ENCODE results near the gene MGAT5. TPM values are rescaled to one million over a fixed set of nuclear protein-coding genes. Genes with fewer than 3 reads are reported as not detected.

MGAT5 gene
- total RNA-seq, 1 experiment from 2014 or later, result 11.5 TPM

DNA sequence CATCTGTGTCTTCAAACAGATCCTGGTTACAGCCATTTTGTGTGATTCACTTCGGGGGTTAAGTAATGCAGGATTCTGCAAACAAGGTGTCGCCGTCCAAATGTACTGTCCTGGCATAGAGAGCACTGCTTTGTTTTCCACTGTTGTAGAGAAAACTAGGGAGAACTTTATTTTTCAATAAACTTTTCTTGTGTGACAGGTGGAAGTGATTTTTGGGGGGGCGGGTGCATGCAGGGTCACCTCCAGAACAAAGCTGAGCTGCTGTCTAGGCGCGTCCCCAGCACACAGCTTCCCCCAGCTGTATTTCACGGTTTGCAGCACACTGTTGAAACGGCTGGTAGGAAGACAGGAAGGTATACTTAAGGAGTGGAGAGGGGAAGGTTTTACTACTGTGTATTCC lies 200.6 kb downstream of the MGAT5 start:
- no peak overlapping the region for H3K4me3 ChIP-seq
- no peak for DNase-seq

GRCh38 chr2:134454931-134455330 lies 201.1 kb downstream of the MGAT5 start:
- no peaks in the 10 kb centered on the region for H3K36me3 ChIP-seq
- DNase-seq, result no peak
- no peak overlapping the region for H3K4me3 ChIP-seq
- no peaks in the 10 kb centered on the region for H3K9me3 ChIP-seq
- no peaks in the 10 kb centered on the region for H3K27me3 ChIP-seq

More for the DNA sequence above, 200.6 kb downstream of the MGAT5 start:
- H3K9me3 ChIP-seq, result no peaks in the 10 kb centered on the region
- no peaks in the 10 kb centered on the region for H3K36me3 ChIP-seq
- H3K27me3 ChIP-seq, result no peaks in the 10 kb centered on the region

DNA sequence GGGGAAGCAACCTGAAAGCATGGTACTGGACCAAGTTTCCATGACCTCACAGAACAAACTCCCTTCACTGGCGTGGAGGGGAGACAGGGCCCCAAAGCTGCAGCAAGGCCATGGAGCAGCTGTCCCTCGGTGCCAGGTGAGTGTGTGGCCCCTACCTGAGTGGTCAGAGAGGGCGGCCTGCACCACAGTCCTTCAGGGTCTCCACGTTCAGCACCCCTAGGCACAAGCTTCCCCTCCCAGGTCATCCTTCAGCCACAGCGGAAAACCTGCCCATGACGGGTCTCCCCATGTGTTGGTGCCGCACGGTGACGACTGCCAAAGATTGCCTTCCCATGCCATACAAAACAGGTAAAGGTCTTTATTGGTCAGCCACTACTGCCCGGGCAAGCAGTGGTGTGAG lies 201.6 kb downstream of the MGAT5 start:
- Histone ChIP-seq H3K36me3 (no peaks in the 10 kb centered on the region), H3K9me3 (no peaks in the 10 kb centered on the region), H3K27me3 (no peaks in the 10 kb centered on the region), H3K4me3 (no peak overlapping the region)
- DNase-seq, result no peak

- no peak for DNase-seq
- Histone ChIP-seq H3K27me3 (no peaks in the 10 kb centered on the region), H3K9me3 (no peaks in the 10 kb centered on the region)
Observed at GRCh38 chr2:134457353-134457752, 203.5 kb downstream of the MGAT5 start.

GRCh38 chr2:134457765-134458472 lies 204.0 kb downstream of the MGAT5 start:
- no peaks in the 10 kb centered on the region for H3K27me3 ChIP-seq
- no peak for DNase-seq
- H3K4me3 ChIP-seq, result no peak overlapping the region
- no peaks in the 10 kb centered on the region for H3K36me3 ChIP-seq
- no peaks in the 10 kb centered on the region for H3K9me3 ChIP-seq

More at GRCh38 chr2:134457353-134457752, 203.5 kb downstream of the MGAT5 start:
- Histone ChIP-seq H3K36me3 (no peaks in the 10 kb centered on the region), H3K4me3 (no peak overlapping the region)

- Histone ChIP-seq H3K4me3 (no peak overlapping the region), H3K36me3 (no peaks in the 10 kb centered on the region), H3K9me3 (no peaks in the 10 kb centered on the region), H3K27me3 (no peaks in the 10 kb centered on the region)
- DNase-seq, result no peak
Observed at GRCh38 chr2:134458473-134458853, 204.6 kb downstream of the MGAT5 start.

GRCh38 chr2:134458950-134459349 lies 205.1 kb downstream of the MGAT5 start:
- Histone ChIP-seq H3K27me3 (no peaks in the 10 kb centered on the region), H3K9me3 (no peaks in the 10 kb centered on the region), H3K36me3 (no peaks in the 10 kb centered on the region), H3K4me3 (no peak overlapping the region)
- no peak for DNase-seq

DNA sequence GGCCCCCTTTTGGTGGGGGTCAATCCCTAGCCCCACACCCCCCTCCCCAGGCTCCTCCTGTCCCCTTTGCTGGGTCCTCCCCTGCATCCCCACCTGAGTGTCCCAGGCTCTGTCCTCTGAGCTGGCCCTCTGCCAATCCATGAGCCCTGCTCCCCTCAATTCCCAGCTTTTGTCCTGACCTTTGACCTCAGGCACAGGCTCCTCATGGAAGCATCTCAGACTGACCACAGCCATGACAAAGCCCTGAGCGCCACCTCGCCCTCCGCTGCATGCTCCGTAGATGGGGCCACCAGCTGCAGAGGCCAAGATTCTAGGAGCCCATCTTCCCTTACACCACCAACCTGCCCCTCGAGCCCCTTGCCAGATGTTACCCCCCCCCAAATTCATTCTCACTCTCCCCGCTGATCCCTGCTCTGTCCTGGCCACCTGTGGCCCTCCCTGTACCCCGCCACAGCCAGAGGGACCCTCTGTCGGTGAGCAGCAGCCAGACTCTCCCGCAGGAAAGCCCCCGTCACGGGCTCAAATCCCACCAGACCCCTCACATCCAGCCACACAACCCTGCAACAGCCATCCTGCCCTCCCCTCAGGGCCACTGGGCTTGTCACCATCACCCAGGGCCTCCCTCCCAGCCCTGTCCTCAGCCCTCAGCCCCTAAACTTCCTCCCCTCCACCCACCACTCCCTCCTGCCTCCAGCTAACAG lies 206.0 kb downstream of the MGAT5 start:
- Histone ChIP-seq H3K4me3 (no peak overlapping the region), H3K36me3 (no peaks in the 10 kb centered on the region)

GRCh38 chr2:134460583-134460998 lies 206.7 kb downstream of the MGAT5 start:
- H3K9me3 ChIP-seq, result no peaks in the 10 kb centered on the region
- no peaks in the 10 kb centered on the region for H3K27me3 ChIP-seq
- H3K4me3 ChIP-seq, result no peak overlapping the region
- peak; percentile 26 for DNase-seq
- H3K36me3 ChIP-seq, result no peaks in the 10 kb centered on the region

More for the DNA sequence above, 206.0 kb downstream of the MGAT5 start:
- DNase-seq, result no peak
- Histone ChIP-seq H3K27me3 (no peaks in the 10 kb centered on the region), H3K9me3 (no peaks in the 10 kb centered on the region)

- Histone ChIP-seq H3K27me3 (no peaks in the 10 kb centered on the region), H3K4me3 (no peak overlapping the region), H3K9me3 (no peaks in the 10 kb centered on the region), H3K36me3 (no peaks in the 10 kb centered on the region)
- DNase-seq, result no peak
Observed at GRCh38 chr2:134461511-134461910, 207.6 kb downstream of the MGAT5 start.

GRCh38 chr2:134462275-134462674 lies 208.4 kb downstream of the MGAT5 start:
- Histone ChIP-seq H3K36me3 (no peaks in the 10 kb centered on the region), H3K4me3 (no peak overlapping the region), H3K9me3 (no peaks in the 10 kb centered on the region), H3K27me3 (no peaks in the 10 kb centered on the region)
- no peak for DNase-seq

DNA sequence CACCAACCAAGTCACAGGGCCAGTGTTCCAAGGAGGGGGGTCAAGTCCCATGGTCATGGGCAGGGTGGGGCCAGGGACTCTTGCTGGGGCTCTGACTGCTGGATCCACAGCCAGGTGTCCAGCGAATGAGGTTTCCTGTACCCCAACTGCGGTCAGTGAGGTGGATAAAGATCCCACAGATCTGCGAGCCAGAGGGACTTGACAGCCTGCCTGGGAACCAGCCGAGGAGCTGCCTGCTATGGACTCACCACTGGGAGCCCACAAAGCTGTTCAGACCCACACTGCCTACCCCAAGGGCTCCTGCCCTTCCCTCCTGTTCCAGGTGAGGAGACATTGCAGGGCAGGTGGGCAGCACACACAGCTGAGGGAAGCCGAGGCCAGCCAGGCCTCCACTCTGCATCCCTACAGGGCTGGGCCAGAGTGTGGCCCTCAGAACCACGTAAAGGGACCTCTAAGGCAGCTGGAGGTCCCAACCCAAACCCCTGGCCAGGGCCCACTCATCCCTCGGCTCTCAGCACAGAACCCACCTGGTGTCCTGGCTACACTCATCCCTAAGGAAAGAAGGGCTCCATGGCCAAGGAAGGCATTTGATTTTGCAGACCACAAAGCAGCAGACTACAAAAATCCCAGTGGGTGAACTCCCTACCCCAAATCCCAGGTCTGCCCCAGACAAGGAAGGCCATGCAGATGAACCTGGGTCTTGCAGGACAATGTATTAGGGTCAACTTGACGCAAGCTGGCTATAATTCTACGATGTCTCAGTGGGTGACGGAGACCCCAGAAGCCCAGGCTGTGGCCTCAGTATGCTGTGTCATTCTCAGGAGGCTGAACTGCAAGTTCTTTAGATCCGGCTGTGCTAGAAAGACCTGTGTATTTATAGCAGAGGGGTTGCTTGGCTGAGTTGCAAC lies 209.2 kb downstream of the MGAT5 start:
- Histone ChIP-seq H3K27me3 (no peaks in the 10 kb centered on the region), H3K4me3 (no peak overlapping the region), H3K36me3 (no peaks in the 10 kb centered on the region), H3K9me3 (no peaks in the 10 kb centered on the region)
- DNase-seq, result no peak

GRCh38 chr2:134463699-134464022 lies 209.8 kb downstream of the MGAT5 start:
- Histone ChIP-seq H3K9me3 (no peaks in the 10 kb centered on the region), H3K4me3 (no peak overlapping the region), H3K27me3 (no peaks in the 10 kb centered on the region), H3K36me3 (no peaks in the 10 kb centered on the region)
- no peak for DNase-seq

DNA sequence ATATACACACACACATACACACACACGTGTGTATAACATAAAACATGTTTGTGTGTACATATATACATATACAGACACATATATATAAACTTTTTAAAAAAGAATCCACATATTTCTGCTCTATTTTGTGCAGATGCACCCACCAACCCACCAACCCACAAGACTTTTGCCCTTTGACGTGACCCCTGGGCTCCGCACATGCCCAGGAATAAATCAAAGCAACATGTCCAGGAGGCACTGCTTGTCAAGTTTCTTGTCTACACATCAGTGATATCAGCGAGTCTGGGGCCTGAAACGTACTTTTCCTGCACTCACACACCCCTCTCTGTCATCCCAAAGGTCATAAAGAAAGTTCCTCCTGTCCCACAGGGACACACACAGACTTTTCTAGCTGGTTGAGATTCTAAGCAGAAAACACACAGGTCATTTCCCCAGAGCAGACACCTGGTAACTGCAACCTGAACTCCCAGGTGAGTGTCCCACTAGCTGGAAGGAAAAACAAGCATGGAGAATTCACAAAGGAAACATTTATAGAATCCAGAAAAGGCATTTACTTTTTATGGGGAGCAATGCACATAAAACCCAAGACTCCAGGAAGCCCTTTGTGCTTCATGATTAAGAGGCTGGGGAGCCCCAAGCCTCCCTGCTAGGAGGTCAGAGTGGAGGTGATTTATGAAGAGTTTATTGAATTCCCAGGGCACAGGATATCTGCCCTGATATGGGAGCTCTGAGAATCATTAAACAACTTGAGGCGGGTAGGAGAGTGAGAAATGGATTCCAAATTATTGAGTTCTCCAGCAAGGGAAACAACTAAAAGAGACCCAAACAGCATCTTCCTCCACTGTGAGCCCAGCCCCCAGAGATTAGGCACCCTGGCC lies 211.6 kb downstream of the MGAT5 start:
- DNase-seq, result no peak
- Histone ChIP-seq H3K36me3 (no peaks in the 10 kb centered on the region), H3K4me3 (no peak overlapping the region), H3K27me3 (no peaks in the 10 kb centered on the region), H3K9me3 (no peaks in the 10 kb centered on the region)

GRCh38 chr2:134466141-134466540 lies 212.3 kb downstream of the MGAT5 start:
- DNase-seq, result no peak
- H3K9me3 ChIP-seq, result no peaks in the 10 kb centered on the region
- H3K4me3 ChIP-seq, result no peak overlapping the region
- no peaks in the 10 kb centered on the region for H3K36me3 ChIP-seq
- no peaks in the 10 kb centered on the region for H3K27me3 ChIP-seq

GRCh38 chr2:134468164-134468563 lies 214.3 kb downstream of the MGAT5 start:
- no peak for DNase-seq
- H3K9me3 ChIP-seq, result no peaks in the 10 kb centered on the region
- H3K36me3 ChIP-seq, result no peaks in the 10 kb centered on the region; the same call in 1 of the 2 replicates
- no peak overlapping the region for H3K4me3 ChIP-seq
- H3K27me3 ChIP-seq, result no peaks in the 10 kb centered on the region

Data from MG63 (cell line).